B cell (primary cell): ENCODE data around the gene KLHL25. TPM values are rescaled to one million over a fixed set of nuclear protein-coding genes. Genes with fewer than 3 reads are reported as not detected.

Experiments
- ATAC-seq: fragments of 200-7000 bp; cut with Tn5 transposase; one replicate; pipeline ENCODE4 v1.10.0; 2021; ENCODE audit warnings: low read depth, mild to moderate bottlenecking, moderate number of reproducible peaks, moderate library complexity
- CTCF ChIA-PET: fragments of 350-600 bp; sonication (Branson Sonifier 250); formaldehyde crosslinking; loops from one replicate; lab custom pipeline; 2021; ENCODE audit warnings: antibody characterized with exemption, inconsistent platforms; lab: Charles Lee
- POLR2A ChIA-PET: fragments of 350-600 bp; sonication (Branson Sonifier 250); formaldehyde crosslinking; loops from one replicate; lab custom pipeline; 2021; ENCODE audit warnings: antibody characterized with exemption; lab: Charles Lee
- DNase-seq: peaks from one replicate; pipeline ENCODE4 v3.0.0; 2013
- H2AFZ ChIP-seq: 2 replicates; pipeline ENCODE4 v1.6.1; 2012; ENCODE audit warnings: mild to moderate bottlenecking, low read depth, low read length; ENCODE audit not compliant: insufficient read depth, poor library complexity, severe bottlenecking
- H3K27ac ChIP-seq, 2 donors: 1 replicate in 1 of 2; 2 replicates in 1 of 2; pipeline ENCODE4 v1.5.1; 2012 to 2013; ENCODE audit warnings: low read length in 2 of 2, mild to moderate bottlenecking in 2 of 2, moderate library complexity in 1 of 2
- H3K27me3 ChIP-seq, 4 experiments: fragments of 200-600 bp in 1 of 4; sonication (generic) in 1 of 4; replicated peaks in 1 of 4; 1 replicate in 2 of 4; 2 replicates in 2 of 4; pipeline versions ENCODE4 v1.6.1 to v1.7.0; 2013 to 2016; ENCODE audit warnings: low read length in 3 of 4, mild to moderate bottlenecking in 2 of 4, mixed read lengths in 1 of 4, moderate library complexity in 1 of 4; ENCODE audit not compliant: insufficient read depth in 4 of 4, control insufficient read depth in 3 of 4; ENCODE audit errors: control extremely low read depth in 1 of 4
- H3K36me3 ChIP-seq, 2 experiments: replicated peaks in 1 of 2; 1 replicate in 1 of 2; 2 replicates in 1 of 2; pipeline versions ENCODE4 v1.6.1 to v1.7.1; 2013; ENCODE audit warnings: low read length in 1 of 2; ENCODE audit not compliant: insufficient read depth in 2 of 2, control insufficient read depth in 1 of 2; ENCODE audit errors: control extremely low read depth in 1 of 2, extremely low read depth in 1 of 2
- H3K4me1 ChIP-seq, 2 donors: fragments of 200-600 bp in 1 of 2; sonication (generic) in 1 of 2; 1 replicate in 1 of 2; 2 replicates in 1 of 2; pipeline versions ENCODE4 v1.5.1 to v1.6.1; 2013 to 2017; ENCODE audit warnings: low read length in 2 of 2; ENCODE audit not compliant: control insufficient read depth in 2 of 2, insufficient read depth in 2 of 2
- H3K4me2 ChIP-seq: replicated peaks from 2 replicates; pipeline ENCODE3; 2012; ENCODE audit warnings: mild to moderate bottlenecking, low read depth, low read length; ENCODE audit not compliant: poor library complexity, severe bottlenecking
- H3K4me3 ChIP-seq, 5 experiments: fragments of 200-600 bp in 1 of 5; sonication (generic) in 1 of 5; 1 replicate in 3 of 5; 2 replicates in 2 of 5; pipeline versions ENCODE4 v1.5.1 to v1.7.0; 2011 to 2016; ENCODE audit warnings: low read length in 4 of 5, mild to moderate bottlenecking in 4 of 5, low read depth in 2 of 5, control low read depth in 1 of 5, moderate library complexity in 1 of 5; ENCODE audit not compliant: insufficient read depth in 1 of 5; ENCODE audit errors: control extremely low read depth in 1 of 5, extremely low read depth in 1 of 5
- H3K79me2 ChIP-seq: fragments of 200-600 bp; sonication (generic); one replicate; pipeline ENCODE4 v1.6.0; 2016; ENCODE audit warnings: low read length; ENCODE audit not compliant: control insufficient read depth, insufficient read depth
- H3K9ac ChIP-seq: fragments of 200-600 bp; sonication (generic); 2 replicates; pipeline ENCODE4 v1.6.1; 2017; ENCODE audit warnings: mild to moderate bottlenecking, low read length, moderate library complexity
- H3K9me3 ChIP-seq, 3 donors: one replicate each; pipeline versions ENCODE4 v1.6.1 to v1.7.1; 2013; ENCODE audit warnings: low read length in 2 of 3; ENCODE audit not compliant: control insufficient read depth in 2 of 3, insufficient read depth in 1 of 3; ENCODE audit errors: control extremely low read depth in 1 of 3
- H4K20me1 ChIP-seq: 2 replicates; pipeline ENCODE4 v1.6.0; 2012; ENCODE audit warnings: mild to moderate bottlenecking, low read length; ENCODE audit not compliant: insufficient read depth, control insufficient read depth, poor library complexity, severe bottlenecking
- H3K27ac Mint-ChIP-seq: one replicate; pipeline ENCODE4 v1.8.0; 2021; ENCODE audit warnings: mixed read lengths
- H3K27me3 Mint-ChIP-seq: one replicate; pipeline ENCODE4 v1.8.0; 2021; ENCODE audit warnings: mixed read lengths
- H3K4me1 Mint-ChIP-seq: one replicate; pipeline ENCODE4 v1.8.0; 2021; ENCODE audit warnings: mixed read lengths
- H3K4me3 Mint-ChIP-seq: one replicate; pipeline ENCODE4 v1.8.0; 2021; ENCODE audit warnings: mixed read lengths
- H3K9me3 Mint-ChIP-seq: one replicate; pipeline ENCODE4 v1.8.0; 2022; ENCODE audit warnings: mixed read lengths; ENCODE audit not compliant: insufficient read depth
- CTCF ChIP-seq: fragments of 200-600 bp; IDR thresholded peaks from one replicate; pipeline ENCODE4 v1.8.0; 2022; ENCODE audit warnings: antibody characterized with exemption, mild to moderate bottlenecking
- EZH2 ChIP-seq: IDR thresholded peaks from 2 replicates; pipeline ENCODE4 v1.6.1; 2012; ENCODE audit warnings: borderline replicate concordance, low read depth, mild to moderate bottlenecking, moderate library complexity, low read length; ENCODE audit not compliant: insufficient read depth, poor library complexity, severe bottlenecking
- WGBS: methylation state at CpG from one replicate; pipeline ENCODE4 v1.1.5; 2013; ENCODE audit warnings: missing lambda C conversion rate; ENCODE audit not compliant: insufficient coverage; 5-methylcytosine and 5-hydroxymethylcytosine counted together
- intact Hi-C: fragments of 100-400 bp; cut with micrococcal nuclease; formaldehyde crosslinking; loops from one replicate; pipeline ENCODE4 v1.10.0; 2022
- polyA plus RNA-seq: library from polyadenylated mRNA; depleted of rRNA; stranded (reverse); fragments of >200 nt; gene quantifications from 2 replicates; pipeline ENCODE4 v1.2.3, GENCODE V29; 2012
- total RNA-seq, 2 donors: library from RNA; stranded (reverse); fragments of 120-200 nt in 1 of 2; gene quantifications; 1 replicate in 1 of 2; 2 replicates in 1 of 2; pipeline versions ENCODE4 v1.2.3 to v1.2.4, GENCODE V29; 2013 to 2022

Gene KLHL25
- total and polyA plus RNA-seq, 2 donors (not counting 1 experiment from before 2014, with no cell fraction given), result 1.1 to 3.3 TPM

- Histone ChIP-seq H2AFZ (no peak overlapping the region), H3K9ac (no peak overlapping the region), H4K20me1 (peaks cover 31% of the 10 kb centered on the region), H3K27ac (no peak overlapping the region), H3K79me2 (no peaks in the 10 kb centered on the region), H3K36me3 (peaks cover 0 to 36% of the 10 kb centered on the region in 2 experiments), H3K4me3 (no peak overlapping the region), H3K4me2 (no peak overlapping the region), H3K4me1 (no peaks in the 10 kb centered on the region), H3K27me3 (no peaks in the 10 kb centered on the region), H3K9me3 (no peaks in the 10 kb centered on the region)
- Mint-ChIP-seq H3K4me3 (no peak overlapping the region), H3K27ac (no peak overlapping the region), H3K4me1 (peaks cover 2% of the 10 kb centered on the region), H3K27me3 (no peaks in the 10 kb centered on the region), H3K9me3 (no peaks in the 10 kb centered on the region)
- POLR2A ChIA-PET, result no interaction called here
- no peak for DNase-seq
- WGBS, result 76% methylated on average over 27 of the region's 27 CpGs
- intact Hi-C loops, result no loop called here
- no peak for ATAC-seq
- TF ChIP-seq EZH2 (no peak), CTCF (no peak)
- CTCF ChIA-PET, result interaction anchor here (1.5 kb wide), 1 partner anchor 12 kb away, joined by 4 read pairs; no protein-coding TSS in a partner anchor
These were observed 44.1 kb downstream of the KLHL25 start for GRCh38 chr15:85750319-85751290.
